ENCODE results near the gene MYL7.

DNA sequence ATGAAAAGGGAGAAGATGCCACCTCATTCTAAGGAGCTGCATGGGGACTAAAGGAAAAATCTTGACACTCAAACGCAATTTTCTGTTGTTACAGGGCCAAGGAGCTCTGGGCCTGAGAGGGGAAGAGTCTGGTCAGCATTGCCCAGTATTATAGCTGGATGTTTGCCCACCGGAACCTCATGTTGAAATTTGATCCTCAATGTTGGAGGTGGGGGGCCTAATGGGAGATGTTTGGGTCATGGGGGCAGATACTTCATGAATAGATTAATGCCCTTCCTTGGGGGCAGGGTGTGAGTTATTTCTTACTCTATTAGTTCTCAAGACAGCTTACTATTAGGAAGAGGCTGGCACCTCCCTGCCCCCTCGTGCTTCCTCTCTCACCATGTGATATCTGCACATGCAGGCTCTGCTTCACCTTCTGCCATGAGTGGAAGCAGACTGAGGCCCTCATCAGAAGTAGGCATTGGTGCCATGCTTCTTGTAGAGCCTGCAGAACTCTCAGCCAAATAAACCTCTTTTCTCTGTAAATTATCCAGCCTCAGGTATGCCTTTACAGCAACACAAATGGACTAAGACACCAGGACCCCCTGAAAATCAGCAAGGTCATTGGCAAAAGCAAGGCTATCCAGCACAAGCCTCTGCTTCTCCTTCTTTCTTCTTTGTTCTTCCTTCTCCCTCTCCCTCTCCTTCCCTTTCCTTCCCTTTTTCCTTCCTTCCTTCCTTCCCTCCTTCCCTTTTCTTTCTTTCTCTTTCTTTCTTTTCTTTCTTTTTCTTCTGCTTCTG lies 33.0 kb upstream of the MYL7 start:
- TF ChIP-seq, protein P1, sequence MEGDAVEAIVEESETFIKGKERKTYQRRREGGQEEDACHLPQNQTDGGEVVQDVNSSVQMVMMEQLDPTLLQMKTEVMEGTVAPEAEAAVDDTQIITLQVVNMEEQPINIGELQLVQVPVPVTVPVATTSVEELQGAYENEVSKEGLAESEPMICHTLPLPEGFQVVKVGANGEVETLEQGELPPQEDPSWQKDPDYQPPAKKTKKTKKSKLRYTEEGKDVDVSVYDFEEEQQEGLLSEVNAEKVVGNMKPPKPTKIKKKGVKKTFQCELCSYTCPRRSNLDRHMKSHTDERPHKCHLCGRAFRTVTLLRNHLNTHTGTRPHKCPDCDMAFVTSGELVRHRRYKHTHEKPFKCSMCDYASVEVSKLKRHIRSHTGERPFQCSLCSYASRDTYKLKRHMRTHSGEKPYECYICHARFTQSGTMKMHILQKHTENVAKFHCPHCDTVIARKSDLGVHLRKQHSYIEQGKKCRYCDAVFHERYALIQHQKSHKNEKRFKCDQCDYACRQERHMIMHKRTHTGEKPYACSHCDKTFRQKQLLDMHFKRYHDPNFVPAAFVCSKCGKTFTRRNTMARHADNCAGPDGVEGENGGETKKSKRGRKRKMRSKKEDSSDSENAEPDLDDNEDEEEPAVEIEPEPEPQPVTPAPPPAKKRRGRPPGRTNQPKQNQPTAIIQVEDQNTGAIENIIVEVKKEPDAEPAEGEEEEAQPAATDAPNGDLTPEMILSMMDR (conservative IDR thresholded peaks at IDR 0.05 in 1 of 2, IDR thresholded peaks at IDR 0.05 in 1 of 2; ENCODE audit: extremely low read depth in 1 of 2, insufficient read depth in 1 of 2, low read depth in 1 of 2, low read length in 2 of 2): no peak
- TF ChIP-seq EZH2 (IDR thresholded peaks at IDR 0.05; ENCODE audit: borderline replicate concordance, low read length): no peak

Data from mammary epithelial cell (primary cell).